Keratinocyte (primary cell): ENCODE measurements around the gene SYNM.

ENCODE experiments used
- CTCF ChIP-seq, 3 experiments: IDR thresholded peaks in 1 of 3; conservative IDR thresholded peaks in 1 of 3; optimal IDR thresholded peaks in 1 of 3; 2 replicates in 2 of 3; 3 replicates in 1 of 3; pipeline versions ENCODE3 to v1.5.1; 2011; ENCODE audit warnings: low read length in 3 of 3, mild to moderate bottlenecking in 3 of 3, moderate library complexity in 2 of 3, control low read depth in 1 of 3, inconsistent platforms in 1 of 3; ENCODE audit not compliant: insufficient read depth in 2 of 3; ENCODE audit errors: extremely low read depth in 1 of 3
- EZH2 ChIP-seq: IDR thresholded peaks from one replicate; pipeline ENCODE4 v1.6.1; 2012; ENCODE audit warnings: inconsistent platforms, mild to moderate bottlenecking, low read length, moderate library complexity

GRCh38 chr15:99062226-99062625 lies 42.7 kb upstream of the SYNM start:
- no peak for TF ChIP-seq CTCF (optimal IDR thresholded peaks at IDR 0.05 in 1 of 3, IDR thresholded peaks at IDR 0.05 in 1 of 3, conservative IDR thresholded peaks at IDR 0.05 in 1 of 3; ENCODE audit: extremely low read depth in 1 of 3, insufficient read depth in 2 of 3, low read length in 3 of 3)
- no peak for TF ChIP-seq EZH2
